Testis (tissue), 2 donors: ENCODE data around the gene TDRD9.

Experiments used
- POLR2A ChIP-seq: fragments of 450-650 bp; IDR thresholded peaks from one replicate; pipeline ENCODE4 v1.6.1; 2017; ENCODE audit warnings: antibody characterized with exemption, mild to moderate bottlenecking, moderate library complexity
- TF ChIP-seq, protein P1 (sequence below), 3 experiments: fragments of 450-650 bp in 2 of 3; fragments of 200-600 bp in 1 of 3; sonication (generic) in 1 of 3; IDR thresholded peaks; one replicate each; pipeline ENCODE4 v1.5.1; 2016 to 2019; ENCODE audit warnings: antibody characterized with exemption in 3 of 3, mild to moderate bottlenecking in 2 of 3, moderate library complexity in 1 of 3

- no peak for TF ChIP-seq POLR2A
- TF ChIP-seq, protein P1, sequence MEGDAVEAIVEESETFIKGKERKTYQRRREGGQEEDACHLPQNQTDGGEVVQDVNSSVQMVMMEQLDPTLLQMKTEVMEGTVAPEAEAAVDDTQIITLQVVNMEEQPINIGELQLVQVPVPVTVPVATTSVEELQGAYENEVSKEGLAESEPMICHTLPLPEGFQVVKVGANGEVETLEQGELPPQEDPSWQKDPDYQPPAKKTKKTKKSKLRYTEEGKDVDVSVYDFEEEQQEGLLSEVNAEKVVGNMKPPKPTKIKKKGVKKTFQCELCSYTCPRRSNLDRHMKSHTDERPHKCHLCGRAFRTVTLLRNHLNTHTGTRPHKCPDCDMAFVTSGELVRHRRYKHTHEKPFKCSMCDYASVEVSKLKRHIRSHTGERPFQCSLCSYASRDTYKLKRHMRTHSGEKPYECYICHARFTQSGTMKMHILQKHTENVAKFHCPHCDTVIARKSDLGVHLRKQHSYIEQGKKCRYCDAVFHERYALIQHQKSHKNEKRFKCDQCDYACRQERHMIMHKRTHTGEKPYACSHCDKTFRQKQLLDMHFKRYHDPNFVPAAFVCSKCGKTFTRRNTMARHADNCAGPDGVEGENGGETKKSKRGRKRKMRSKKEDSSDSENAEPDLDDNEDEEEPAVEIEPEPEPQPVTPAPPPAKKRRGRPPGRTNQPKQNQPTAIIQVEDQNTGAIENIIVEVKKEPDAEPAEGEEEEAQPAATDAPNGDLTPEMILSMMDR (IDR thresholded peaks at IDR 0.05): no peak
Measured at GRCh38 chr14:103887170-103887501, 41.1 kb upstream of the TDRD9 start.
